ENCODE data around the gene SHROOM3.
A peak's percentile ranks its signal among the peaks of the same experiment; 100 is the strongest.

Gene SHROOM3

DNA sequence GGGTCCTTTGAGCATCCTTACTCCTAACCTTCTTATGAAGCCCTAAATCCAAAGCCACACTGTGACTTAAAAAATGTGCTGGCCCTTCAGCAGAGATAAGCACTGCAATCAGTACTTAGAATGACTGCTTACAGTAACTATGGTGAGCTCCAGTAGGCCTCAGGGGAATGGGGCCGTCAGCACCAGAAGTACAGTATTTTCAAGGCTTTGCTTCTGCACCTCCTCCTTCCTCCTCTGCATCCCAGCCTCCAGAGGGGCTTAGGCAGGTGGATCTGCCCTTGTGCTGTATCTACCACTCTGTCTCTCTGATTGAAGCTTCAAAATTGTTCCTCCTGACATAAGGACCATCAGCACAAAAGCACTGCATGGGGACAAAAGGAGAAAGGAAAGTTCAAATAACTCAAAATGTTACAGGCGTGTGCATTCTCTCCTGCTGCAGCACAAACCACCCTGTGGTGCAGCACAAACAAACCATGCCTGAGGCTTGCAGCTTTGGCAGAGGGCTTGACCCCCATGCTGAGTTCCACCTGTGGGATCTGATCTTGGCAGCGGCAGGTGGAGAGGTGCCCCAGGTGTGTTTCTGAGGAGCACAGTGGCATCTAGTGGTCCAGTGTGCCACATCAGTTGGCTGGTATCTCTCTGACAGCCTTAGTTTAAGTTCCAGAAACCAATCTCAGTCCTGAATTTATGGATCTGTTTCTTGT lies 298.2 kb downstream of the SHROOM3 start:
- peak; percentile 8 for DNase-seq

DNA sequence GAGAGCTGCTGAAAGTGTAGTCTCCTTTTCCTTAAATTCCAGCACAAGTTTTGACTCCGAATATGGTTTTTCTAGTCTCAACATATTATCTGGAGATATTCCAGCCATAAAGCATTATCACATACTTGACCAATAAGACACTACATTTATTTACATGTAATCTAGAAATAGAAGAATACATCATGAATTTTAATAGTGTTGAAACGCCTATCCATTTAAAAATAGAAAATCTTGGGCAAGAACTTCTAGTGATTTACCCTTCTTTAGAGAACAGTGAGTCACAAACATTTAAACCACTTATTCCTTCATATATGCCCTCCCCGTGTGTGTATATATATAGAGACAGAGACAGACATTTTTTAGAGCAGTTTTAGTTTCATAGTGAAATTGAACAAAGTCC lies 301.4 kb downstream of the SHROOM3 start:
- no peak for DNase-seq

DNA sequence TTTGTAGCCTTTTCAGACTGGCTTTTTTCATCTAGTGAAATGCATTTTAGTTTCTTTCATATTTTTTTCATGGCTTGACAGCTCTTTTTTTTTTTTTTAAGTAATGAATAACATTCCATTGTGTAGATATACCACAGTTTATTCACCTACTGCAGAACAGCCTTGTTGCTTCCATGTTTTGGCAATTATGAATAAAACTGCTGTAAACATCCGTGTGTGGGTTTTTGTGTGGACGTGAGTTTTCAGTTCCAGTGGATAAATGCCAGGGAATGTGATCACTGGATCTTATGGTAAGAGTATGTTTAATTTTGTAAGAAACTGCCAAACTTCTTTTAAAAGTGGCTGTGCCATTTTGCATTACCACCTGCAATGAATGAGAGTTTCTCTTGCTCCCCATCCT lies 302.2 kb downstream of the SHROOM3 start:
- no peak for DNase-seq

DNA sequence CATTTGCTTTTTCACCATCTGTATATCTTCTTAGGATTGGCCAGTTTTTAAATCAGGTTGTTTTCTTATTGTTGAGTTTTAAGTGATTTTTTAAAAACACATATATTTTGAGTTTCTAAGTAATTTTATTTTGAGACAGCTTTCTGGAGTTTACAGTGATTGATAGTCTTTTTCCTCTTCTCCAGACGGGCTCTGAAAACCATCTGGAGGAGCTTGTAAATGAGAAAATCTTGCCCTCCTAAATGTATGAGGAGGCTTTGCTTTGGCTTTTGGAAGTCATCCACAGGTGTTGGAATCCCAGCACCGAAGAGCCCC lies 302.7 kb downstream of the SHROOM3 start:
- no peak for DNase-seq

DNA sequence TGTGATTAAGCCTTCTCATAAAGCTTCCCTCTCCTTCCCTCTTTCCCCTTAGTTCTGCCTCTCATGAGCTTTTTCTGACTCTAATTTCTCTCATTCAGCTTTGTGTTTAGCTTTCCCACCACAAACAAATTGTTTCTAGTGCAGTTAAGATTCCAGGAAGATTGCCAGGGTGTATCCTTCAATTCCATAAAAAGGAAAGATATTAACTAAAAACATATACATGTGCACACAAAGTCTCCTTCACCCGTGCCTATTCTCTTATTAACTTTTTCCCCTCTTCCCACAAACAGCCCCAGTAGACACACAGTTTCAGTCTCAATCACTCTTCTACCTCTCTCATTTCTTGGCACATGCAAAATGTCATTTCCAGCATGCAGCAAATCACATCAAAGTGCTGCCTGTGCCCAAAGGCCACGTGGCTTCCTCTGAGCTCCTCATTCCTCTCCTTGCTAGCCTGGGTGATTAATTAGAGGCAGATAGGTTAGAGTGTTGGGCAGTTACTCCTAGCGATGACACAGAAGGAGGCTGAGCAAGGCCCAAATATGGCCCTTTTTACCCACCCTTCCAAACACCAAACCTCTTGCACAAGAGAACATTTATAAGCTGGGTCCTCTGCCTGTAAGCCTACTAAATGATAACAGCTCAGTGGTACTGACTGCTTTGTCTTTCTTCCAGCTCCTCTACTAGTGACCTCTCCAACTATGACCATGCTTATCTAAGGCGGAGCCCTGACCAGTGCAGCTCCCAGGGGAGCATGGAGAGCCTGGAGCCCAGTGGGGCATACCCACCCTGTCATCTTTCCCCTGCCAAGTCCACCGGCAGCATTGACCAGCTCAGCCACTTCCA lies 303.3 kb downstream of the SHROOM3 start:
- DNase-seq: no peak

DNA sequence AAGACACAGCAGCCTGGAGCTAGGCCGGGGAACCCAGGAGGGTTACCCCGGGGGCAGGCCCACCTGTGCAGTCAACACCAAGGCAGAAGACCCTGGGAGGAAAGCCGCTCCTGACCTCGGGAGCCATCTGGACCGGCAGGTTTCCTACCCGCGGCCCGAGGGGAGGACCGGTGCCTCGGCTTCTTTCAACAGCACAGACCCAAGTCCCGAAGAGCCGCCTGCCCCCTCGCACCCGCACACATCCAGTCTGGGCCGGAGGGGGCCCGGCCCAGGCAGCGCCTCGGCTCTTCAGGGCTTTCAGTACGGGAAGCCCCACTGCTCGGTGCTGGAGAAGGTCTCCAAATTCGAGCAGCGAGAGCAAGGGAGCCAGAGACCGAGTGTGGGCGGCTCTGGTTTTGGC lies 305.2 kb downstream of the SHROOM3 start:
- DNase-seq: no peak

DNA sequence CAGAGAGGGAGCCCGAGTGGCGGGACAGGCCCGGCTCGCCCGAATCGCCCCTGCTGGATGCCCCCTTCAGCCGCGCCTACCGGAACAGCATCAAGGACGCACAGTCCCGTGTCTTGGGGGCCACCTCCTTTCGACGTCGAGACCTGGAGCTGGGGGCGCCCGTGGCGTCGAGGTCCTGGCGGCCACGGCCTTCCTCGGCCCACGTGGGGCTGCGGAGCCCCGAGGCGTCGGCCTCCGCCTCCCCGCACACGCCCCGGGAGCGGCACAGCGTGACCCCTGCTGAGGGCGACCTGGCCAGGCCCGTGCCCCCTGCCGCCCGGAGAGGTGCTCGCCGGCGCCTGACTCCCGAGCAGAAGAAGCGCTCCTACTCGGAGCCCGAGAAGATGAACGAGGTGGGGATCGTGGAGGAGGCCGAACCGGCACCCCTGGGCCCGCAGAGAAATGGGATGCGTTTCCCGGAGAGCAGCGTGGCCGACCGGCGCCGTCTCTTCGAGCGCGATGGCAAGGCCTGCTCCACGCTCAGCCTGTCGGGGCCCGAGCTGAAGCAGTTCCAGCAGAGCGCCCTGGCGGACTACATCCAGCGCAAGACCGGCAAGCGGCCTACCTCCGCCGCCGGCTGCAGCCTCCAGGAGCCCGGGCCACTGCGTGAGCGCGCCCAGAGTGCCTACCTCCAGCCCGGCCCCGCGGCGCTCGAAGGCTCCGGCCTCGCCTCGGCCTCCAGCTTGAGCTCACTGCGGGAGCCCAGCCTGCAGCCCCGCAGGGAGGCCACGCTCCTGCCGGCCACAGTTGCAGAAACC lies 306.0 kb downstream of the SHROOM3 start:
- DNase-seq: no peak

DNA sequence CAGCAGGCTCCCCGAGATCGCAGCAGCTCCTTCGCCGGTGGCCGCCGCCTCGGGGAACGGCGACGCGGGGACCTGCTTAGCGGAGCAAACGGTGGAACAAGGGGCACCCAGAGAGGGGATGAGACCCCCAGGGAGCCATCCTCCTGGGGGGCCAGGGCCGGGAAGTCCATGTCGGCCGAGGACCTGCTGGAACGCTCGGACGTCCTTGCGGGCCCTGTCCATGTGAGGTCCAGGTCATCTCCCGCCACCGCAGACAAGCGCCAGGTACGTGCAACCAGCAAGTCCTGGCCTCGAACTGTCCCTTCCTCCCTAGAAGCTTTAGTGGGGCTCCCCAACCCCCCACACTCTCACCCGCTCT lies 306.6 kb downstream of the SHROOM3 start:
- DNase-seq: no peak

DNA sequence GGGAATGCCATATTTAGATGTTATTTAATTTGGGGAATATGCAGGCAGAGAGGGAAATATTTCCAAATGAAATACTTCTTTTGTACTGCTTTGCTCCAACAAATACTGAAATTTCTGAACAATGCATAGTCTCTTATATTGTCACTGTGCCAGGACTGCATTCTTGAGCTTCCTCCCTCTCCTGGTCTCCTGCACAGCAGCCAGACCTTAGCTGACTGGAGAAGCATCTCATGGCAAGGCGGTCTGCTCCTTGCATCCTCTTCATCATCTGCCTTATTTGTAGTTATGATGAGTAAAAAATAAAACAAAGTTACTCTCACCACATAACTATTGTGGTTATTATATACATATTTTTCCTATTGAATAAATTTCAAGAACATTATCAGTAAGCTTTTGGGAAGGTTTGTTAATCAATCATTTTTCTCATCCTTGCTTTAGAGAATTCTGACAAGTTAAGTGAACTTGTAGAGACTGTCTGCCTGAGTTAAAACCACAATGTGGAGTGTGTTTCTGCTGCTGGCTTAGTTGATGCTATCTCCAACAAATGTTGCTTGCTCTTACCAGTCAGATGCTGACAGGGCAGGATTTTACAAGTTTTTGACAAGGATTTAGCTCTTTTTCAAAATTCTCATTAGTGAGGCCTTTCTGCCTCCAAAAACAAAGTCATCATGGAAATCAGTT lies 309.4 kb downstream of the SHROOM3 start:
- DNase-seq: peak; percentile 22

DNA sequence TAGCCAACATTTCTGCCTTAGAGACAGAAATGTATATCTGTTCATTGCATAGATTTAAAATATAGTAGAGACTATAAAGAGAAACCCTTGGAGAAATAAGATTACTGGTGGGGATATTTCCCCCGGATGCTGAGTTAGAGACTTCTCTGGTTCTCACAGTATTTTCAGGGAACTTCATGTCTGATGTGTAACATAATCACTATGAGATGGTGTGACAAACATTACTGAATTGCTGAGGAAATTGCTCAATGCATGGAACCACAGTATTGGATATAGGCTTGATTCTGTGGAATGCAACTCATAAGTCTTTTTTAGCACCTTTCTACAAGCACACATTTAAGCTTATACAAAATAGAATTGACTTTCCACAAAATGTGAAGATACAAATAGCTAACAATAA lies 310.2 kb downstream of the SHROOM3 start:
- DNase-seq: no peak

DNA sequence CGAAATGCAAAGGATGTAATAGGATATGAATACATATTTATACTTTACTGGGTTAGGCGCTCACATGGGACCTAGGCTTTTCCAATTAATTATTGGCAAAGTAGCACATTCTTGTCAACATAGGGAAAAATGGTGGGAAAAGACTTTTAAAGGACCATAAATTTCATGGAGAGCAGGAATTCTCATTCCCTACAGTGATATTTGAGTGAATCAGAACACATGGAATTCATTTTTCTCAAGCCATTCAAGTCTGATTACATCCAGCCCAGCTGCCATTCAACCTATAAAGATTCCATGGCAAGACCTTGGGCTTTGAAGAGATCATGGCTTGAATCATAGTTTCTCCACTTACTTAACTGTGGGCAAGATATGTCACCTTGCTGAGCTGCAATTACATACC lies 312.5 kb downstream of the SHROOM3 start:
- DNase-seq: no peak

DNA sequence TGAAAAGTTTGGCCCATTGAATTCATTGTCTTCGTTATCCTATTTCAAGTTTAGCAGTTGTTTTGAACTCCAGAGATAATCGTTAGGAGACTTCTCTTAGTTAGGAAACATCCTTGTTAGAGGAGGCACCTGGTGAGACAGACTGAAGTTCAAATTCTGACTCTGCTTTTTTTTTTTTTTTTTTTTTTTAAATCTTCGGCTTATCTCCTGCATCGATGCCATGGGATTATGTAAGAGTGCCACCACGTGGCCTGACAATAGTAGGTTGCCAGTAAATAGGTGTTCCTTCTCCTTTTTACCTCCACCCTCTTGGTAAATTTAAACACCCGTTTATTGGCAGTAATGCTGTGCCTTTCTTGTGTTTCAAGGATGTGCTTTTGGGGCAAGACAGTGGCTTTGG lies 313.6 kb downstream of the SHROOM3 start:
- peak; percentile 77 for DNase-seq

DNA sequence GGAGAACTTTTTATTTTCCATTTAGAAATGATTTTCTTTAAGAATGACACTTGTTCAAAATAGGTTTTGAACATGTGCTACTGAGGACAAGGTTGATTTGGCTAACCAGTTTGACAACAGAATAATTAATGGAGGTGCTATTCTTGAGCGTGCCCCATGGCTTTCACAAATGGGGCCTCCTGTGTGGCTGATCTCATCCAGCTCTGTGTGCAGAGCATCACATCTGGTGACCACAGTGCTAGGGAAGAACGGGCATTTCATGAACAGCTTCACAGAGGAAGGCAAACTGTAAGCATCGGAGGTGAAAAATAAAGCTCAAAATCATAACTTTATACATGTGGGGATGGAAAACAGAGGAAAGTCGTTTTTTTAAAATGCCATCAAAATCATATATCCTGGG lies 314.3 kb downstream of the SHROOM3 start:
- no peak for DNase-seq

DNA sequence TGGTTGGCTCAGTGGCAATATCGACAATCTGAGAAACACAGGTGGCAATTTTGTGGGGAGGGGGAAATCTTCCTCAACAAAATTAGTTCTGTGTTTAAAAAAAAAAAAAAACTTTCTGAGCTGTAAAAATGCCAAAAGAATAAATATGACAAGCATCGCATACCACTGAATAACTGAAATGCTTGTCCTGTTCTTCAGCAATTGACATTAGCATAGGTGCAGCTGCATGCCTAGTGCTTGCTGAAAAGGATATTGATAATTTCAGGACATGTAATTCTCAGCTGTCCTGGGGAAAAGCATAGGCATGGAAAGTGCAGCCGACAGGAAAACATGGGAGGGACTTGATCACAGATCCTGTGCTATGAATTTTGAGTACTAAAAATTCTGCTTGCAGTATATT lies 315.7 kb downstream of the SHROOM3 start:
- DNase-seq: no peak

DNA sequence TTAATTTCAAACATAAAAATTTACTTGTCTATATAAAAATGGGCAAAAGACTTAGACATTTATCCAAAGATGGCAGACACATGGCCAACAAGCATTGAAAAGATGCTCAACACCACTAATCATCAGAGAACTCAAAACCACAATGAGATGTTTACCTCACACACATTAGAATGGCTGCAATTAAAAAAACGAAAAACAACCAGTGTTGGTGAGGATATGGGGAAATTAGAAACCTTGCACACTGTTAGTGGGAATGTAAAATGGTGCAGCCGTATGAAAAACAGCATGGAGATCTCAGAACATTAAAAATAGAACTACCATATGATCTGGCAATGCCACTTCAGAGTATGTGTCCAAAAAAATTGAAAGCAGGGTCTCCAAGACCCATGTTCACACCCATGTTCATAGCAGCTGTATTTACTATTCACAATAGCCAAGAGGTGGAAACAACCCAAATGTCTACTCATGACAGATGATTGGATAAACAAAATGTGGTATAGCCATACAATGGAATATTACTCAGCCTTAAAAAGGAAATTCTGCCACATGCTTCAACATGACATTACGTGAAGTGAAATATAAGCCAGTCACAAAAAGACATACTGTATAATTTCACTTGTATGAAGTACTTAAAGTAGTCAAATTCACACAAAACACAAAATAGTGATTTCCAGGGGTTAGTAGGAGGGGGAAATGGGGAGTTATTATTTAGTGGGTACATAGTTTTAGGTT lies 316.7 kb downstream of the SHROOM3 start:
- no peak for DNase-seq

DNA sequence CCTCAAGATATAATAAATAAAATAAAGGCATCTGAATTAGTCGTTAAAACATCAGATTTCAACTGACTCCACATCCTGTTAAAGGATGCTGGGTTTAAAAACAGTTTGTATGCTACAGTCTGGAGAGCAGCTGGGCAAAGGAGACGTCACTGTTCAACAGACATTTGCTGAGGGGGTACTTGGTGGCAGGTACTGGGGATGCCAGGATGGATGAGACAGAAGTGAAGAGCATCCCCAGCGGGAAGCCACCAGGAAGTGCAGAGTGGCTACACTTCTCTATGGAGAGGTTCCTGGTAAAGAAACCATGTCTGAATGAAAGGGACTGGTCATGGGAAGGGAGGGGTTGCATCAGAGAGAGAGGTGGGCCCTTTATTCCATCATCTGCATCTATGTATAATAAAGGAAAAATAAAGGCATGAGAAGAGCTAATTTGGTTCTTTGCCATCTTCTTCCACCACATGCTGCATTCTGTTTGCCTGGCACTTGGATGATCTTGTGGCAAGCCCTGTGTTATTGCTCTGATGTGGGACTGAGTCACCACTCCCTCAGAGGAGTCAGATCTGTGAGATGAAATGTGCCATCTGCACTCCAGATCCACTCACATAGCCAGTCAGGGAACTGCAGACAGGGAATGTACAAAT lies 318.0 kb downstream of the SHROOM3 start:
- no peak for DNase-seq

DNA sequence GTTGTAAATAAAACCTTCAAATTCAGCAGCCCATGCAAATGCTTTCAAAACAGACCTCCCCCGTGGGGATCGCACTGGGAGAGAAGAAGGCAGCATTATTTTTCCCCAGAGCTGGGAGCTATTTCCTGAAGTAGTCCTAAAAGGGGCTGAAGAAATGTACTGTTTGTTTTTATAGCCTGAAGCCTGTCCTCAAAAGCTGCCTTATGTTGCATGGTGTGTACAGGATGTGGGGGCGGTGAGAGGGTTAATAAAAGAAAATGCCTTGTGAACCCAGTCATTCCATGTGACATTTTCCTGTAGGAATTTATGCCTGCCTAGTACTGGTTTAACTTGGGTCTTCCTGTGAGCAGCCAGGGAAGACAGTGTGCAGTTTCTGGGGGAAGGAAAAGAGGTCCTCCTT lies 318.8 kb downstream of the SHROOM3 start:
- no peak for DNase-seq

DNA sequence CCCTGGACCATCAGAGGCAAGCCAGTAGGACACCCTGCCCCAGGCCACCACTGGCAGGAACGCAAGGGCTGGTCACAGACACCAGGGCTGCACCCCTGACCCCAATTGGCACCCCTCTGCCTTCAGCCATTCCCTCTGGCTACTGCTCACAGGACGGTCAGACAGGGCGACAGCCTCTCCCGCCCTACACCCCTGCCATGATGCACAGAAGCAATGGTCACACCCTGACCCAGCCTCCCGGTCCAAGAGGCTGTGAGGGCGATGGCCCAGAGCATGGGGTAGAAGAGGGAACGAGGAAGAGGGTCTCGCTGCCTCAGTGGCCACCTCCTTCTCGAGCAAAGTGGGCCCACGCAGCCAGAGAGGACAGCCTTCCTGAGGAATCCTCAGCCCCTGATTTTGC lies 319.4 kb downstream of the SHROOM3 start:
- DNase-seq: no peak

DNA sequence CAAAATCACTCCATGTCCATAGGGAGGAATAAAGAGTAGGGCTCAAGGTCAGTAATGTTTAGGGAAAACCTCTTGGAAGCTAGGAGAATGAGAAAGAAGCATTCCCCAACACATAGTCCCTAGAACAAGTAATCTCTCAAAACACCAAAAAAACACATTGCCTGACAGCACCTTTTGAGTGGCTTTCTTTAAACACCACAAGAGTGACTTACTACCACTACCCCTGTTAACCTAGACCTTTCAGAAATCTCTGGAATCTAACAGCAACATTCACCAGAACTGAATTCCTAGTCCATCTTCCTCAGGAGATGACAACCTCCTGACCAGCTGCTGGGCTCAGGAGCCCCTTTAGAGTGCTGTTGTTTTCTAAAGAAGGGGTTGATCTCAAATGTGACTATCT lies 320.7 kb downstream of the SHROOM3 start:
- DNase-seq: no peak

DNA sequence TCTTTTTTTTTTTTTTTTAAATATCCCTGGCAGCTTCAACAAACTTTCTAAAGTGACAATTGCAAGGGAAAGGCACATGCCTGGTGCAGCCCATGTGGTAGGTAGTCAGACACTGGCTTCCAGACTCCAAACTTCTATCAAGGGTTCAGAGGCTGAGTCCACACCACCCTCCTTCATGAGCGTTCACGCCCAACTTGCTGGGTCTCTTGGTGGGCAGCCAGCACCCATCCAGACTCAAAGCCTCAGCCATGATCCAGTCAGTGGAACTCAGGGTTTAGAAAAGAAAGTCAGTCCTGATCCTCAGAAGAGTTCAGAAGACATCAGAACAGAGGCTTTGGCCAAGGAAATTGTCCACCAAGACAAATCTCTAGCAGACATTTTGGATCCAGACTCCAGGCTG lies 321.4 kb downstream of the SHROOM3 start:
- no peak for DNase-seq

DNA sequence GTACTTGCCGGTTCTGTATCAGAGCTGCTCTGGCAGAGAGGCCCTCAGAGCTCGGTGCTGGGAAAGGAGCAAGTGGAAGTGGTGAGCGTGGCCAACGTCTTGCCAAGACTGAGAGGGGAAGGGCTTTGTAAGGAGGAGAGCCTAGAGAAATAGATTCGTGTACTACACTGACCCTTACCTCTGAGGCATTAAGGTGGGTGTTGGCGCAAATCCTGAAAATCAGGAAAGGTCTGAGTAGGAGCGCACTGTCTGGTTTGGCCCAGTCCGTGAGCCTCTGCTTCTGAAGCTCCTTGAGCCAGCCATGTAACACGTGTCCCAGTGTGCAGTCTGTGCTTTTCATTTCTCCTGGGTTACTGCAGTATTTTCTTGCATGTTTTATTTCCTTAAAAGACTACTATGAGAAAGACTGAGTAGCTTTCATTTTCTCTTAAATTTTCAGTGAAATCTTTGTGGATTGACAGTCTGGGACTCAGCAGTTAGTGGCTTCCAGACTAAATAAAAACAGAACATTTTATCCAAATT lies 322.4 kb downstream of the SHROOM3 start:
- no peak for DNase-seq
